ENCODE data around the gene RPS19. TPM values are rescaled to one million over a fixed set of nuclear protein-coding genes. Genes with fewer than 3 reads are reported as not detected.
A peak's percentile ranks its signal among the peaks of the same experiment; 100 is the strongest.

RPS19 gene
- total and polyA plus RNA-seq, 10 of the 15 experiments (the other 5 are each of a cell fraction or from before 2014, with no cell fraction given): 2,615 to 5,578 (median 4,127) TPM

- in situ Hi-C loops (cut with MboI) (no loop called here), intact Hi-C loops (cut with micrococcal nuclease; ENCODE audit: unreplicated experiment) (no loop called here)
- CTCF ChIA-PET: interaction anchor here (10.8 kb wide), 1 partner anchor 17 kb away, joined by 136 read pairs; the partner anchor contains the start of gene CD79A
- no peak overlapping the region for H3K27ac ChIP-seq (ENCODE audit: control insufficient read depth, insufficient read depth)
- H3K4me2 ChIP-seq (ENCODE audit: control insufficient read depth, insufficient read depth): no peak overlapping the region
- no peaks in the 10 kb centered on the region for H4K20me1 ChIP-seq (ENCODE audit: control insufficient read depth, insufficient read depth)
- no TSS peak for BruUV-seq (replicated peaks)
- H2AFZ ChIP-seq (ENCODE audit: control insufficient read depth, low read depth, low read length): no peak overlapping the region
- no peak overlapping the region for H3K9ac ChIP-seq (ENCODE audit: control insufficient read depth, insufficient read depth, low read length)
- WGBS (ENCODE audit: insufficient coverage, insufficient replicate concordance, low lambda C conversion rate, missing lambda C conversion rate): 86% methylated on average over 4 of the region's 4 CpGs
- ATAC-seq: no peak
- H3K4me3 ChIP-seq: no peak overlapping the region
- POLR2A ChIA-PET: no interaction called here
- peaks cover 22% of the 10 kb centered on the region for H3K4me1 ChIP-seq (ENCODE audit: control insufficient read depth, insufficient read depth, low read length)
- SMC1A ChIA-PET (ENCODE audit: uncharacterized antibody, unreplicated experiment): interaction anchor here (0.6 to 1.6 kb wide), 3 partner anchors 17 to 1877 kb away, joined by 3 to 5 read pairs (median 3); no protein-coding TSS in a partner anchor
- FAIRE-seq: no peak
- peaks cover 25% of the 10 kb centered on the region for H3K79me2 ChIP-seq (ENCODE audit: control insufficient read depth, insufficient read depth, low read length)
- RAD21 ChIA-PET (ENCODE audit: unreplicated experiment): no interaction called here
- no peak for TF ChIP-seq ZNF24 (IDR thresholded peaks at IDR 0.05)
- no peak for TF ChIP-seq SMAD5 (IDR thresholded peaks at IDR 0.05; ENCODE audit: low read depth)
- TF ChIP-seq POLR2A (IDR thresholded peaks at IDR 0.05; ENCODE audit: low read depth, low read length): 0 out of 2 replicates have a peak, but pooled peaks have one; percentile 17
- no peak for TF ChIP-seq BCL3 (IDR thresholded peaks at IDR 0.05; ENCODE audit: borderline replicate concordance, insufficient read depth, low read depth, low read length, poor library complexity, severe bottlenecking)
- TF ChIP-seq SRF (IDR thresholded peaks at IDR 0.05; ENCODE audit: low read depth in 2 of 2, low read length in 2 of 2): no peak
- no peak for TF ChIP-seq FOXM1 (IDR thresholded peaks at IDR 0.05; ENCODE audit: low read depth, low read length)
- no peaks in the 10 kb centered on the region for H3K27me3 ChIP-seq (replicated peaks in 1 of 2; ENCODE audit: control insufficient read depth in 2 of 2, insufficient read depth in 2 of 2, low read length in 1 of 2)
- DNase-seq (ENCODE audit: low read depth, low spot score): no peak
- no peaks in the 10 kb centered on the region for H3K9me3 ChIP-seq (replicated peaks; ENCODE audit: control insufficient read depth, insufficient read depth, low read length)
- peaks cover 18 to 28% of the 10 kb centered on the region in 2 experiments; a peak in 3 of 4 replicates for H3K36me3 ChIP-seq (ENCODE audit: control insufficient read depth in 2 of 2, insufficient read depth in 2 of 2, low read length in 1 of 2)
Measured at GRCh38 chr19:41890936-41891335, 30.9 kb downstream of the RPS19 start.

Data from GM12878 (cell line).